ENCODE data around the gene CCDC63.

The CCDC63 gene

GRCh38 chr12:110888256-110888991 lies 41.6 kb downstream of the CCDC63 start:
- DNase-seq = no peak

- no peak for DNase-seq
Measured at GRCh38 chr12:110889361-110889760, 42.6 kb downstream of the CCDC63 start.

GRCh38 chr12:110893956-110894355 lies 47.2 kb downstream of the CCDC63 start:
- DNase-seq = no peak

- DNase-seq = no peak
Measured at GRCh38 chr12:110896559-110896958, 49.8 kb downstream of the CCDC63 start.

- DNase-seq = no peak
Measured at GRCh38 chr12:110901401-110901800, 54.6 kb downstream of the CCDC63 start.

- DNase-seq = no peak
Measured at GRCh38 chr12:110903511-110903910, 56.7 kb downstream of the CCDC63 start.

- no peak for DNase-seq
Measured at GRCh38 chr12:110906083-110906482, 59.3 kb downstream of the CCDC63 start.

GRCh38 chr12:110906516-110906915 lies 59.7 kb downstream of the CCDC63 start:
- no peak for DNase-seq

GRCh38 chr12:110906985-110907384 lies 60.2 kb downstream of the CCDC63 start:
- DNase-seq = no peak

- no peak for DNase-seq
Measured at GRCh38 chr12:110907583-110907982, 60.8 kb downstream of the CCDC63 start.

- no peak for DNase-seq
Measured at GRCh38 chr12:110908377-110909152, 61.8 kb downstream of the CCDC63 start.

GRCh38 chr12:110912263-110912662 lies 65.5 kb downstream of the CCDC63 start:
- no peak for DNase-seq

- DNase-seq = no peak
Measured at GRCh38 chr12:110913119-110914056, 66.6 kb downstream of the CCDC63 start.

GRCh38 chr12:110916295-110916875 lies 69.6 kb downstream of the CCDC63 start:
- DNase-seq = no peak

- DNase-seq = no peak
Measured at GRCh38 chr12:110917467-110917866, 70.7 kb downstream of the CCDC63 start.

GRCh38 chr12:110917961-110918360 lies 71.2 kb downstream of the CCDC63 start:
- no peak for DNase-seq

GRCh38 chr12:110919720-110920119 lies 72.9 kb downstream of the CCDC63 start:
- no peak for DNase-seq

- DNase-seq = no peak
Measured at GRCh38 chr12:110920324-110920910, 73.6 kb downstream of the CCDC63 start, which contains the start of gene MYL2. Gene MYL2, minus strand, starts transcription at chr12:110920579. Its CDS starts 50 bp downstream, at chr12:110920529.

- DNase-seq = no peak
Measured at GRCh38 chr12:110921262-110921661, 74.5 kb downstream of the CCDC63 start.

GRCh38 chr12:110922652-110923051 lies 75.9 kb downstream of the CCDC63 start:
- DNase-seq = no peak

GRCh38 chr12:110923192-110923591 lies 76.4 kb downstream of the CCDC63 start:
- DNase-seq = no peak

- no peak for DNase-seq
Measured at GRCh38 chr12:110923692-110924334, 77.0 kb downstream of the CCDC63 start.
